Measurements from ENCODE around the gene MRAS. TPM values are rescaled to one million over a fixed set of nuclear protein-coding genes. Genes with fewer than 3 reads are reported as not detected.

MRAS gene
- polyA plus RNA-seq, 1 of the 3 experiments (the other 2 are of a cell fraction): 25.0 TPM

- TF ChIP-seq TAF1 (IDR thresholded peaks at IDR 0.05; ENCODE audit: borderline replicate concordance, low read depth, low read length): no peak
- no peak for TF ChIP-seq YY1 (IDR thresholded peaks at IDR 0.05; ENCODE audit: low read depth)
- TF ChIP-seq, protein P1, sequence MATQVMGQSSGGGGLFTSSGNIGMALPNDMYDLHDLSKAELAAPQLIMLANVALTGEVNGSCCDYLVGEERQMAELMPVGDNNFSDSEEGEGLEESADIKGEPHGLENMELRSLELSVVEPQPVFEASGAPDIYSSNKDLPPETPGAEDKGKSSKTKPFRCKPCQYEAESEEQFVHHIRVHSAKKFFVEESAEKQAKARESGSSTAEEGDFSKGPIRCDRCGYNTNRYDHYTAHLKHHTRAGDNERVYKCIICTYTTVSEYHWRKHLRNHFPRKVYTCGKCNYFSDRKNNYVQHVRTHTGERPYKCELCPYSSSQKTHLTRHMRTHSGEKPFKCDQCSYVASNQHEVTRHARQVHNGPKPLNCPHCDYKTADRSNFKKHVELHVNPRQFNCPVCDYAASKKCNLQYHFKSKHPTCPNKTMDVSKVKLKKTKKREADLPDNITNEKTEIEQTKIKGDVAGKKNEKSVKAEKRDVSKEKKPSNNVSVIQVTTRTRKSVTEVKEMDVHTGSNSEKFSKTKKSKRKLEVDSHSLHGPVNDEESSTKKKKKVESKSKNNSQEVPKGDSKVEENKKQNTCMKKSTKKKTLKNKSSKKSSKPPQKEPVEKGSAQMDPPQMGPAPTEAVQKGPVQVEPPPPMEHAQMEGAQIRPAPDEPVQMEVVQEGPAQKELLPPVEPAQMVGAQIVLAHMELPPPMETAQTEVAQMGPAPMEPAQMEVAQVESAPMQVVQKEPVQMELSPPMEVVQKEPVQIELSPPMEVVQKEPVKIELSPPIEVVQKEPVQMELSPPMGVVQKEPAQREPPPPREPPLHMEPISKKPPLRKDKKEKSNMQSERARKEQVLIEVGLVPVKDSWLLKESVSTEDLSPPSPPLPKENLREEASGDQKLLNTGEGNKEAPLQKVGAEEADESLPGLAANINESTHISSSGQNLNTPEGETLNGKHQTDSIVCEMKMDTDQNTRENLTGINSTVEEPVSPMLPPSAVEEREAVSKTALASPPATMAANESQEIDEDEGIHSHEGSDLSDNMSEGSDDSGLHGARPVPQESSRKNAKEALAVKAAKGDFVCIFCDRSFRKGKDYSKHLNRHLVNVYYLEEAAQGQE (IDR thresholded peaks at IDR 0.05; ENCODE audit: low read depth, low read length): no peak
- TF ChIP-seq CTCF (IDR thresholded peaks at IDR 0.05): peak; percentile 74
- no peak for TF ChIP-seq MEF2A (IDR thresholded peaks at IDR 0.05; ENCODE audit: borderline replicate concordance, low read depth)
Observed at GRCh38 chr3:138329127-138329983, 19.0 kb upstream of the MRAS start, which contains the start of gene NME9 (continued).

- Histone ChIP-seq H3K4me1 (ENCODE audit: control insufficient read depth in 1 of 2, insufficient read depth in 2 of 2, low read depth in 1 of 2, low read length in 1 of 2) (peaks cover 3 to 5% of the 10 kb centered on the region in 2 experiments; a peak in 2 of 4 replicates), H3K27me3 (ENCODE audit: insufficient read depth) (no peaks in the 10 kb centered on the region), H3F3A (replicated peaks; ENCODE audit: insufficient read depth) (peaks cover 7% of the 10 kb centered on the region), H3K36me3 (replicated peaks in 1 of 2; ENCODE audit: control insufficient read depth in 1 of 2, insufficient read depth in 2 of 2, low read length in 1 of 2) (no peaks in the 10 kb centered on the region), H2AFZ (ENCODE audit: low read depth) (peak overlapping the region; percentile 99), H4K20me1 (ENCODE audit: insufficient read depth) (no peaks in the 10 kb centered on the region), H3K4me2 (peak overlapping the region; percentile 99), H3K4me3 (ENCODE audit: low read depth in 2 of 2, low read length in 1 of 2) (peak overlapping the region; percentile 87), H3K9me2 (no peaks in the 10 kb centered on the region), H3K27ac (ENCODE audit: low read depth in 2 of 2, low read length in 1 of 2) (peak overlapping the region in 1 of 2 experiments; percentile 62; a peak in 1 of 4 replicates), H3K79me2 (ENCODE audit: insufficient read depth) (no peaks in the 10 kb centered on the region), H3K9me3 (no peaks in the 10 kb centered on the region), H3K9ac (no peak overlapping the region)
- peak; percentile 71 for TF ChIP-seq PBX3 (IDR thresholded peaks at IDR 0.05)
- no peak for TF ChIP-seq FOSL2 (IDR thresholded peaks at IDR 0.05; ENCODE audit: borderline replicate concordance, low read depth)
- WGBS (ENCODE audit: low lambda C conversion rate): 2% methylated on average over 6 of the region's 7 CpGs
- ChIA-PET POLR2A (interaction anchor here (1.3 kb wide), 1 partner anchor 18 kb away, joined by 4 read pairs; the partner anchor contains the start of gene MRAS), CTCF (interaction anchor here (1.9 to 4.8 kb wide), 5 partner anchors 14 to 585 kb away, joined by 5 to 27 read pairs (median 11); partner anchors contain the start of gene MRAS)
- no peak for DNase-seq
Observed at GRCh38 chr3:138329984-138330293, 18.4 kb upstream of the MRAS start.

All from SK-N-SH (cell line).